IMR-90 (cell line): Measurements from ENCODE around the gene FMN1.

Experiments
- BHLHE40 ChIP-seq: fragments of 150-350 bp; IDR thresholded peaks from 2 replicates; pipeline ENCODE4 v1.6.1; 2016; ENCODE audit warnings: mild to moderate bottlenecking, low read depth, low read length
- CEBPB ChIP-seq: IDR thresholded peaks from 2 replicates; pipeline ENCODE4 v1.6.1; 2012; ENCODE audit warnings: low read depth, low read length, improper control_type of control experiment
- CTCF ChIP-seq: conservative IDR thresholded peaks from 2 replicates; pipeline ENCODE4 v1.5.1; 2012; ENCODE audit warnings: mild to moderate bottlenecking, low read depth, low read length, improper control_type of control experiment
- ELK1 ChIP-seq: fragments of 150-350 bp; IDR thresholded peaks from 2 replicates; pipeline ENCODE4 v1.6.1; 2016; ENCODE audit warnings: low read depth, mild to moderate bottlenecking, low read length, moderate library complexity, borderline replicate concordance
- FOS ChIP-seq: fragments of 150-350 bp; IDR thresholded peaks from 2 replicates; pipeline ENCODE4 v1.6.1; 2016; ENCODE audit warnings: low read depth, low read length
- MAFK ChIP-seq: IDR thresholded peaks from 2 replicates; pipeline ENCODE4 v1.6.1; 2012; ENCODE audit warnings: low read depth, low read length, improper control_type of control experiment
- MXI1 ChIP-seq: IDR thresholded peaks from 2 replicates; pipeline ENCODE4 v1.6.1; 2012; ENCODE audit warnings: low read depth, mild to moderate bottlenecking, low read length, moderate library complexity, borderline replicate concordance
- NFE2L2 ChIP-seq: fragments of 150-350 bp; IDR thresholded peaks from 2 replicates; pipeline ENCODE4 v1.6.1; 2016; ENCODE audit warnings: low read depth, mild to moderate bottlenecking, low read length
- POLR2A ChIP-seq: IDR thresholded peaks from 2 replicates; pipeline ENCODE4 v1.6.1; 2012; ENCODE audit warnings: mild to moderate bottlenecking, low read depth, low read length
- RAD21 ChIP-seq: IDR thresholded peaks from 2 replicates; pipeline ENCODE4 v1.6.1; 2012; ENCODE audit warnings: low read length, improper control_type of control experiment
- RCOR1 ChIP-seq: IDR thresholded peaks from 2 replicates; pipeline ENCODE4 v1.6.1; 2012; ENCODE audit warnings: mild to moderate bottlenecking, low read length, improper control_type of control experiment; ENCODE audit not compliant: insufficient replicate concordance
- RFX5 ChIP-seq: IDR thresholded peaks from 2 replicates; pipeline ENCODE4 v1.8.0; 2012; ENCODE audit warnings: low read depth, mild to moderate bottlenecking, low read length, moderate library complexity
- SMC3 ChIP-seq: fragments of 150-350 bp; IDR thresholded peaks from 2 replicates; pipeline ENCODE4 v1.6.1; 2016; ENCODE audit warnings: low read depth, mild to moderate bottlenecking, antibody characterized with exemption, low read length, moderate library complexity
- USF2 ChIP-seq: fragments of 150-350 bp; IDR thresholded peaks from 2 replicates; pipeline ENCODE4 v1.6.1; 2017; ENCODE audit warnings: mild to moderate bottlenecking, antibody characterized with exemption, low read length, low read depth

- TF ChIP-seq CTCF = no peak
- no peak for TF ChIP-seq POLR2A
- TF ChIP-seq MAFK = no peak
- no peak for TF ChIP-seq SMC3
- TF ChIP-seq ELK1 = no peak
- TF ChIP-seq CEBPB = no peak
- TF ChIP-seq BHLHE40 = peak; percentile 25; the same call in 1 of the 2 replicates
- no peak for TF ChIP-seq MXI1
- TF ChIP-seq RAD21 = no peak
- TF ChIP-seq NFE2L2 = no peak
- no peak; the same call in 1 of the 2 replicates for TF ChIP-seq USF2
- TF ChIP-seq RFX5 = no peak
- TF ChIP-seq FOS = no peak
- TF ChIP-seq RCOR1 = no peak
Observed at GRCh38 chr15:32856753-32857152, 337.8 kb downstream of the FMN1 start.
